IMR-90 (cell line): ENCODE results near the gene TBC1D9. TPM values are rescaled to one million over a fixed set of nuclear protein-coding genes. Genes with fewer than 3 reads are reported as not detected.

Source experiments
- ATAC-seq: fragments of 200-7000 bp; cut with Tn5 transposase; 2 replicates; pipeline ENCODE4 v1.9.1; 2020; ENCODE audit warnings: low read depth, mild to moderate bottlenecking, moderate library complexity
- BruUV-seq: library from RNA; stranded (reverse); fragments of 400-500 nt; replicated peaks from 2 replicates; lab custom pipeline; 2021; lab: Mats Ljungman, UMichigan
- CTCF ChIA-PET: fragments of 300-600 bp; formaldehyde crosslinking; extraction: SDS; loops from one replicate; lab custom pipeline; 2021; ENCODE audit warnings: antibody characterized with exemption; lab: Yijun Ruan, JAX
- POLR2A ChIA-PET: fragments of 300-600 bp; sonication (Branson Sonifier 250); formaldehyde crosslinking; loops from one replicate; lab custom pipeline; 2022; ENCODE audit warnings: antibody characterized with exemption; ENCODE audit not compliant: unreplicated experiment; lab: Charles Lee
- DNase-seq: peaks from one replicate; pipeline ENCODE4 v3.0.0; 2013
- H2AFZ ChIP-seq: replicated peaks from 2 replicates; pipeline ENCODE3; 2013; ENCODE audit warnings: low read length, mild to moderate bottlenecking; ENCODE audit not compliant: poor library complexity
- H2AK5ac ChIP-seq: 2 replicates; pipeline ENCODE4 v1.6.1; 2013; ENCODE audit warnings: low read depth, low read length, inconsistent platforms
- H2AK9ac ChIP-seq: replicated peaks from 2 replicates; pipeline ENCODE3; 2013; ENCODE audit warnings: mild to moderate bottlenecking, low read depth, low read length, moderate library complexity; ENCODE audit not compliant: poor library complexity
- H2BK120ac ChIP-seq: 2 replicates; pipeline ENCODE4 v1.6.1; 2013; ENCODE audit warnings: low read depth, low read length, inconsistent platforms
- H2BK15ac ChIP-seq: 3 replicates; pipeline ENCODE4 v1.6.1; 2013; ENCODE audit warnings: low read depth, low read length, inconsistent platforms
- H2BK20ac ChIP-seq: 2 replicates; pipeline ENCODE4 v1.6.1; 2013; ENCODE audit warnings: low read depth, mild to moderate bottlenecking, inconsistent platforms, low read length, moderate library complexity
- H2BK5ac ChIP-seq: 2 replicates; pipeline ENCODE4 v1.6.1; 2013; ENCODE audit warnings: mild to moderate bottlenecking, low read depth, low read length, inconsistent platforms; ENCODE audit not compliant: poor library complexity, severe bottlenecking
- H3K14ac ChIP-seq: replicated peaks from 2 replicates; pipeline ENCODE4 v1.6.1; 2013; ENCODE audit warnings: low read depth, low read length, inconsistent platforms
- H3K18ac ChIP-seq: 2 replicates; pipeline ENCODE4 v1.6.1; 2013; ENCODE audit warnings: low read depth, low read length, control low read depth
- H3K23ac ChIP-seq: 2 replicates; pipeline ENCODE4 v1.6.1; 2013; ENCODE audit warnings: low read depth, low read length, inconsistent platforms
- H3K27ac ChIP-seq: 2 replicates; pipeline ENCODE4 v1.5.1; 2013; ENCODE audit warnings: mild to moderate bottlenecking, control low read depth, low read length; ENCODE audit not compliant: insufficient read depth
- H3K27me3 ChIP-seq: 2 replicates; pipeline ENCODE4 v1.6.1; 2013; ENCODE audit warnings: low read length; ENCODE audit not compliant: control insufficient read depth, insufficient read depth
- H3K36me3 ChIP-seq: 2 replicates; pipeline ENCODE4 v1.6.1; 2013; ENCODE audit warnings: low read length, mixed read lengths; ENCODE audit not compliant: control insufficient read depth, insufficient read depth
- H3K4ac ChIP-seq: 2 replicates; pipeline ENCODE4 v1.6.1; 2013; ENCODE audit warnings: low read depth, low read length, inconsistent platforms
- H3K4me1 ChIP-seq: 2 replicates; pipeline ENCODE4 v1.6.1; 2013; ENCODE audit warnings: low read length, mixed read lengths; ENCODE audit not compliant: control insufficient read depth, insufficient read depth
- H3K4me2 ChIP-seq: 2 replicates; pipeline ENCODE4 v1.6.1; 2013; ENCODE audit warnings: low read depth, mild to moderate bottlenecking, control low read depth, low read length, moderate library complexity
- H3K4me3 ChIP-seq: 2 replicates; pipeline ENCODE4 v1.5.1; 2013; ENCODE audit warnings: low read depth, mild to moderate bottlenecking, control low read depth, low read length, moderate library complexity; ENCODE audit not compliant: insufficient read depth
- H3K56ac ChIP-seq: 2 replicates; pipeline ENCODE4 v1.6.1; 2013; ENCODE audit warnings: low read length, inconsistent platforms; ENCODE audit not compliant: insufficient read depth; ENCODE audit errors: extremely low read depth
- H3K79me1 ChIP-seq, 2 experiments: 2 replicates each; pipeline ENCODE4 v1.6.1; 2013; ENCODE audit warnings: low read length in 2 of 2, inconsistent platforms in 1 of 2, low read depth in 1 of 2
- H3K9ac ChIP-seq: 2 replicates; pipeline ENCODE4 v1.6.1; 2013; ENCODE audit warnings: low read depth, low read length, control low read depth
- H3K9me1 ChIP-seq: 2 replicates; pipeline ENCODE4 v1.6.1; 2013; ENCODE audit warnings: low read length, inconsistent platforms; ENCODE audit not compliant: insufficient read depth
- H3K9me3 ChIP-seq: 2 replicates; pipeline ENCODE4 v1.6.1; 2013; ENCODE audit warnings: low read length; ENCODE audit not compliant: control insufficient read depth, insufficient read depth
- H4K20me1 ChIP-seq: 2 replicates; pipeline ENCODE4 v1.6.1; 2013; ENCODE audit warnings: low read length, inconsistent platforms; ENCODE audit not compliant: insufficient read depth
- H4K5ac ChIP-seq: 2 replicates; pipeline ENCODE4 v1.6.1; 2013; ENCODE audit warnings: mild to moderate bottlenecking, low read depth, low read length, control low read depth
- H4K8ac ChIP-seq, 2 experiments: 2 replicates each; pipeline ENCODE4 v1.6.1; 2013; ENCODE audit warnings: low read depth in 2 of 2, low read length in 2 of 2, control low read depth in 1 of 2, inconsistent platforms in 1 of 2
- H4K91ac ChIP-seq: 2 replicates; pipeline ENCODE4 v1.6.1; 2013; ENCODE audit warnings: low read depth, low read length, inconsistent platforms; ENCODE audit not compliant: insufficient read depth
- BHLHE40 ChIP-seq: fragments of 150-350 bp; IDR thresholded peaks from 2 replicates; pipeline ENCODE4 v1.6.1; 2016; ENCODE audit warnings: mild to moderate bottlenecking, low read depth, low read length
- CEBPB ChIP-seq: IDR thresholded peaks from 2 replicates; pipeline ENCODE4 v1.6.1; 2012; ENCODE audit warnings: low read depth, low read length, improper control_type of control experiment
- CHD1 ChIP-seq: IDR thresholded peaks from 2 replicates; pipeline ENCODE4 v1.6.1; 2012; ENCODE audit warnings: low read depth, low read length, improper control_type of control experiment
- CTCF ChIP-seq: conservative IDR thresholded peaks from 2 replicates; pipeline ENCODE4 v1.5.1; 2012; ENCODE audit warnings: mild to moderate bottlenecking, low read depth, low read length, improper control_type of control experiment
- ELK1 ChIP-seq: fragments of 150-350 bp; IDR thresholded peaks from 2 replicates; pipeline ENCODE4 v1.6.1; 2016; ENCODE audit warnings: low read depth, mild to moderate bottlenecking, low read length, moderate library complexity, borderline replicate concordance
- FOS ChIP-seq: fragments of 150-350 bp; IDR thresholded peaks from 2 replicates; pipeline ENCODE4 v1.6.1; 2016; ENCODE audit warnings: low read depth, low read length
- MAFK ChIP-seq: IDR thresholded peaks from 2 replicates; pipeline ENCODE4 v1.6.1; 2012; ENCODE audit warnings: low read depth, low read length, improper control_type of control experiment
- MAZ ChIP-seq: IDR thresholded peaks from 2 replicates; pipeline ENCODE4 v1.6.1; 2012; ENCODE audit warnings: low read depth, mild to moderate bottlenecking, low read length, improper control_type of control experiment, moderate library complexity, borderline replicate concordance
- MXI1 ChIP-seq: IDR thresholded peaks from 2 replicates; pipeline ENCODE4 v1.6.1; 2012; ENCODE audit warnings: low read depth, mild to moderate bottlenecking, low read length, moderate library complexity, borderline replicate concordance
- NFE2L2 ChIP-seq: fragments of 150-350 bp; IDR thresholded peaks from 2 replicates; pipeline ENCODE4 v1.6.1; 2016; ENCODE audit warnings: low read depth, mild to moderate bottlenecking, low read length
- POLR2A ChIP-seq: IDR thresholded peaks from 2 replicates; pipeline ENCODE4 v1.6.1; 2012; ENCODE audit warnings: mild to moderate bottlenecking, low read depth, low read length
- RAD21 ChIP-seq: IDR thresholded peaks from 2 replicates; pipeline ENCODE4 v1.6.1; 2012; ENCODE audit warnings: low read length, improper control_type of control experiment
- RCOR1 ChIP-seq: IDR thresholded peaks from 2 replicates; pipeline ENCODE4 v1.6.1; 2012; ENCODE audit warnings: mild to moderate bottlenecking, low read length, improper control_type of control experiment; ENCODE audit not compliant: insufficient replicate concordance
- RFX5 ChIP-seq: IDR thresholded peaks from 2 replicates; pipeline ENCODE4 v1.8.0; 2012; ENCODE audit warnings: low read depth, mild to moderate bottlenecking, low read length, moderate library complexity
- SMC3 ChIP-seq: fragments of 150-350 bp; IDR thresholded peaks from 2 replicates; pipeline ENCODE4 v1.6.1; 2016; ENCODE audit warnings: low read depth, mild to moderate bottlenecking, antibody characterized with exemption, low read length, moderate library complexity
- USF2 ChIP-seq: fragments of 150-350 bp; IDR thresholded peaks from 2 replicates; pipeline ENCODE4 v1.6.1; 2017; ENCODE audit warnings: mild to moderate bottlenecking, antibody characterized with exemption, low read length, low read depth
- WGBS, 2 experiments: methylation state at CpG; one replicate each; pipeline versions ENCODE4 v1.1.5 to v1.1.7; 2013; ENCODE audit warnings: missing lambda C conversion rate in 2 of 2; ENCODE audit not compliant: insufficient read length in 1 of 2; ENCODE audit errors: extremely low coverage in 2 of 2; 5-methylcytosine and 5-hydroxymethylcytosine counted together
- dilution Hi-C: fragments of 300-500 bp; cut with HindIII; formaldehyde crosslinking; loops from one replicate; pipeline ENCODE4 v1.14.3; 2018; ENCODE audit warnings: low sequenced_read_pairs; ENCODE audit not compliant: unreplicated experiment
- in situ Hi-C: fragments of 300-500 bp; cut with MboI; formaldehyde crosslinking; loops from 3 replicates; pipeline ENCODE4 v1.14.3; 2019; ENCODE audit warnings: low sequenced_read_pairs, inconsistent platforms, mixed read lengths
- intact Hi-C: fragments of 100-400 bp; cut with micrococcal nuclease; formaldehyde crosslinking; loops from 2 replicates; pipeline ENCODE4 v1.10.0; 2022
- polyA plus RNA-seq, 3 experiments: library from polyadenylated mRNA; depleted of rRNA; stranded (reverse); fragments of >200 nt; gene quantifications; 2 replicates each; pipeline ENCODE4 v1.2.3, GENCODE V29; 2012; ENCODE audit warnings: low replicate concordance in 1 of 3
- total RNA-seq: library from RNA; depleted of rRNA; stranded (reverse); fragments of >200 nt; gene quantifications from 2 replicates; pipeline ENCODE4 v1.2.3, GENCODE V29; 2012

The TBC1D9 gene
- total and polyA plus RNA-seq, 2 of the 4 experiments (the other 2 are of a cell fraction) = 11.7 to 15.2 TPM

- ChIA-PET POLR2A (no interaction called here), CTCF (interaction anchor here (0.7 kb wide), 1 partner anchor 12 kb away, joined by 4 read pairs; no protein-coding TSS in a partner anchor)
- no peak for ATAC-seq
- Histone ChIP-seq H3K23ac (no peak overlapping the region), H2AFZ (no peak overlapping the region), H4K20me1 (no peaks in the 10 kb centered on the region), H2AK5ac (no peak overlapping the region), H3K4ac (no peak overlapping the region), H4K5ac (no peak overlapping the region), H3K56ac (no peak overlapping the region), H3K4me2 (no peak overlapping the region), H3K9me1 (no peaks in the 10 kb centered on the region), H2BK5ac (no peak overlapping the region), H4K91ac (no peak overlapping the region), H2BK20ac (no peak overlapping the region), H3K9ac (no peak overlapping the region), H4K8ac (no peak overlapping the region), H3K4me3 (no peak overlapping the region), H3K9me3 (no peaks in the 10 kb centered on the region), H3K27ac (no peak overlapping the region), H3K27me3 (peaks cover 16% of the 10 kb centered on the region), H2BK15ac (no peak overlapping the region), H3K18ac (no peak overlapping the region), H3K4me1 (no peaks in the 10 kb centered on the region), H3K14ac (no peak overlapping the region), H2AK9ac (no peak overlapping the region), H3K36me3 (no peaks in the 10 kb centered on the region), H2BK120ac (no peak overlapping the region), H3K79me1 (no peaks in the 10 kb centered on the region)
- dilution Hi-C loops = no loop called here
- BruUV-seq = no TSS peak
- TF ChIP-seq RFX5 (no peak), CTCF (no peak), MAFK (no peak), MXI1 (no peak), RAD21 (no peak), USF2 (no peak), NFE2L2 (no peak), BHLHE40 (no peak), POLR2A (no peak), FOS (no peak), RCOR1 (no peak), CEBPB (no peak), ELK1 (no peak), MAZ (no peak), CHD1 (no peak), SMC3 (no peak)
- intact Hi-C loops = no loop called here
- no CpG with 5 or more reads among the region's 5 CpGs for WGBS, 2 experiments
- no peak for DNase-seq
- in situ Hi-C loops = no loop called here
Measured at GRCh38 chr4:140800666-140801065, 44.5 kb upstream of the TBC1D9 start.
